GM10248 (cell line): ENCODE measurements around the gene ABRAXAS1.
A peak's percentile ranks its signal among the peaks of the same experiment; 100 is the strongest.

Experiments
- CTCF ChIA-PET: fragments of 300-600 bp; sonication (Branson Sonifier 250); formaldehyde crosslinking; extraction: SDS; loops from one replicate; lab custom pipeline; 2021; ENCODE audit warnings: antibody characterized with exemption; lab: Yijun Ruan, JAX
- POLR2A ChIA-PET: fragments of 350-650 bp; sonication (Branson Sonifier 250); formaldehyde crosslinking; extraction: SDS; loops from one replicate; lab custom pipeline; 2020; ENCODE audit warnings: antibody characterized with exemption; lab: Yijun Ruan, JAX
- DNase-seq: peaks from one replicate; pipeline ENCODE4 v3.0.0; 2012; ENCODE audit errors: extremely low spot score
- CTCF ChIP-seq: IDR thresholded peaks from 2 replicates; pipeline ENCODE4 v1.5.1; 2012; ENCODE audit warnings: mild to moderate bottlenecking, low read depth; ENCODE audit errors: extremely low read depth, missing control alignments, control extremely low read depth

The ABRAXAS1 gene

GRCh38 chr4:83454686-83455085 lies 30.2 kb downstream of the ABRAXAS1 start:
- CTCF ChIA-PET: interaction anchor here (1.2 to 2.7 kb wide), 5 partner anchors 10 to 50 kb away, joined by 3 to 15 read pairs (median 5); no protein-coding TSS in a partner anchor
- DNase-seq: no peak
- POLR2A ChIA-PET: interaction anchor here (0.6 to 0.7 kb wide), 3 partner anchors 14 to 1025 kb away, joined by 3 to 4 read pairs (median 3); no protein-coding TSS in a partner anchor
- no peak for TF ChIP-seq CTCF

- no peak for TF ChIP-seq CTCF
- no peak for DNase-seq
- ChIA-PET CTCF (interaction anchor here (1.0 kb wide), 1 partner anchor 8 kb away, joined by 3 read pairs; no protein-coding TSS in a partner anchor), POLR2A (no interaction called here)
These were observed 35.9 kb downstream of the ABRAXAS1 start for GRCh38 chr4:83449009-83449408.

- TF ChIP-seq CTCF: no peak
- POLR2A ChIA-PET: interaction anchor here (0.8 kb wide), 1 partner anchor 14 kb away, joined by 3 read pairs; no protein-coding TSS in a partner anchor
- CTCF ChIA-PET: interaction anchor here (1.0 to 2.0 kb wide), 5 partner anchors 8 to 50 kb away, joined by 3 to 9 read pairs (median 3); partner anchors contain the start of genes HELQ and MRPS18C
- peak; percentile 17 for DNase-seq
These were observed 44.0 kb downstream of the ABRAXAS1 start for GRCh38 chr4:83440899-83441298.

- POLR2A ChIA-PET: no interaction called here
- no peak for TF ChIP-seq CTCF
- CTCF ChIA-PET: interaction anchor here (1.0 to 2.0 kb wide), 5 partner anchors 9 to 50 kb away, joined by 3 to 9 read pairs (median 3); partner anchors contain the start of genes HELQ and MRPS18C
- no peak for DNase-seq
These were observed 44.6 kb downstream of the ABRAXAS1 start for GRCh38 chr4:83440148-83440814.

- no peak for TF ChIP-seq CTCF
- no peak for DNase-seq
- ChIA-PET CTCF (interaction anchor here (1.0 kb wide), 1 partner anchor 34 kb away, joined by 3 read pairs; no protein-coding TSS in a partner anchor), POLR2A (interaction anchor here (0.7 kb wide), 3 partner anchors 20 to 188 kb away, joined by 5 to 7 read pairs (median 5); no protein-coding TSS in a partner anchor)
These were observed 46.2 kb downstream of the ABRAXAS1 start for GRCh38 chr4:83438719-83439118.

- POLR2A ChIA-PET: no interaction called here
- no peak for TF ChIP-seq CTCF
- DNase-seq: no peak
- CTCF ChIA-PET: interaction anchor here (1.3 kb wide), 1 partner anchor 13 kb away, joined by 3 read pairs; no protein-coding TSS in a partner anchor
These were observed 48.2 kb downstream of the ABRAXAS1 start for GRCh38 chr4:83436680-83437079.
